Prostate gland (tissue), 2 donors: ENCODE data around the gene OR5B21. TPM values are rescaled to one million over a fixed set of nuclear protein-coding genes. Genes with fewer than 3 reads are reported as not detected.

ENCODE experiments used
- DNase-seq: peaks from one replicate; pipeline ENCODE4 v3.0.0-alpha.2; 2019; ENCODE audit warnings: low spot score
- H3K27ac ChIP-seq, 2 donors: fragments of 200-600 bp; sonication (generic); 2 replicates each; pipeline ENCODE4 v1.5.1; 2017 to 2019
- H3K27me3 ChIP-seq: fragments of 200-600 bp; sonication (generic); replicated peaks from 2 replicates; pipeline ENCODE4 v1.5.1; 2019; ENCODE audit not compliant: insufficient read depth
- H3K36me3 ChIP-seq, 2 donors: fragments of 200-600 bp; sonication (generic); 1 replicate in 1 of 2; 2 replicates in 1 of 2; pipeline versions ENCODE4 v1.5.1 to v1.8.1; 2017 to 2019
- H3K4me1 ChIP-seq: fragments of 200-600 bp; sonication (generic); replicated peaks from 2 replicates; pipeline ENCODE4 v1.5.1; 2019
- H3K4me3 ChIP-seq, 2 donors: fragments of 200-600 bp; sonication (generic); 2 replicates each; pipeline ENCODE4 v1.5.1; 2017 to 2019
- H3K9me3 ChIP-seq: fragments of 200-600 bp; sonication (generic); 2 replicates; pipeline ENCODE4 v1.5.1; 2017
- POLR2A ChIP-seq: fragments of 450-650 bp; IDR thresholded peaks from one replicate; pipeline ENCODE4 v1.6.1; 2016; ENCODE audit warnings: antibody characterized with exemption, mild to moderate bottlenecking
- POLR2AphosphoS5 ChIP-seq: sonication (generic); formaldehyde crosslinking; IDR thresholded peaks from one replicate; pipeline ENCODE4 v1.6.1; 2017; ENCODE audit warnings: antibody characterized with exemption
- WGBS: methylation state at CpG from one replicate; pipeline ENCODE4 v1.1.5; 2018; 5-methylcytosine and 5-hydroxymethylcytosine counted together
- intact Hi-C: fragments of 100-400 bp; cut with DNase I; formaldehyde crosslinking; loops from one replicate; pipeline ENCODE4 v1.14.2; 2022
- total RNA-seq, 2 donors: library from RNA; depleted of rRNA; stranded (reverse); fragments of >200 nt; gene quantifications; one replicate each; pipeline ENCODE4 v1.1.0, GENCODE V29; 2016
- TF ChIP-seq, protein P1 (sequence below), 4 experiments: fragments of 200-600 bp in 2 of 4; fragments of 450-650 bp in 2 of 4; sonication (generic) in 2 of 4; IDR thresholded peaks; 1 replicate in 3 of 4; 2 replicates in 1 of 4; pipeline ENCODE4 v1.5.1; 2016 to 2019; ENCODE audit warnings: antibody characterized with exemption in 4 of 4, mild to moderate bottlenecking in 2 of 4, moderate library complexity in 2 of 4

The OR5B21 gene
- not detected for total RNA-seq

DNA sequence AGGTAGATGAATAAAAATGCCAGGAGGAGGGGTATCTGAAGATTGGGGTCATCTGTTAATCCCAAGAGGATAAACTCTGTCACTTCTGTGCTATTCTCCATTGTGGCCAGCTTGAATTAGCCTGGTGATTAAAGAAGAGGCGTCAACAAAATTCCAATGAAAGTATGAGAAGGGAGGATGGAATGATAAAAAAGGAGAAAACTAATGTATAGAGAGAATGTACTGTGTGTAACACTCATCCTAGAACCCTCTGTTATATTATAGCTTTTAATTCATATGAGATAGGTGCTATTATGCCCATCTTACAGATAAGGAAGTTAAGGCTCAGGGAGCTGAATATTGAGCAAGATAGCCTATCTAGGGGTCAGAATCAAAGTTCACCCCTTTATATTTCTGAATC is at the start of gene OR5B21:
Gene OR5B21, minus strand, starts transcription at position 101 of the 400 bp plus-strand sequence. Its CDS starts 0 bp downstream, at position 101.
- Histone ChIP-seq H3K4me1 (no peaks in the 10 kb centered on the region), H3K27me3 (no peaks in the 10 kb centered on the region), H3K9me3 (no peaks in the 10 kb centered on the region), H3K27ac (no peak within 1 kb of the TSS), H3K36me3 (no peaks in the 10 kb centered on the region), H3K4me3 (no peak within 1 kb of the TSS)
- intact Hi-C loops, result no loop called here
- DNase-seq, result no peak
- TF ChIP-seq POLR2A, result no peak
- no peak for TF ChIP-seq POLR2AphosphoS5
- TF ChIP-seq, protein P1, sequence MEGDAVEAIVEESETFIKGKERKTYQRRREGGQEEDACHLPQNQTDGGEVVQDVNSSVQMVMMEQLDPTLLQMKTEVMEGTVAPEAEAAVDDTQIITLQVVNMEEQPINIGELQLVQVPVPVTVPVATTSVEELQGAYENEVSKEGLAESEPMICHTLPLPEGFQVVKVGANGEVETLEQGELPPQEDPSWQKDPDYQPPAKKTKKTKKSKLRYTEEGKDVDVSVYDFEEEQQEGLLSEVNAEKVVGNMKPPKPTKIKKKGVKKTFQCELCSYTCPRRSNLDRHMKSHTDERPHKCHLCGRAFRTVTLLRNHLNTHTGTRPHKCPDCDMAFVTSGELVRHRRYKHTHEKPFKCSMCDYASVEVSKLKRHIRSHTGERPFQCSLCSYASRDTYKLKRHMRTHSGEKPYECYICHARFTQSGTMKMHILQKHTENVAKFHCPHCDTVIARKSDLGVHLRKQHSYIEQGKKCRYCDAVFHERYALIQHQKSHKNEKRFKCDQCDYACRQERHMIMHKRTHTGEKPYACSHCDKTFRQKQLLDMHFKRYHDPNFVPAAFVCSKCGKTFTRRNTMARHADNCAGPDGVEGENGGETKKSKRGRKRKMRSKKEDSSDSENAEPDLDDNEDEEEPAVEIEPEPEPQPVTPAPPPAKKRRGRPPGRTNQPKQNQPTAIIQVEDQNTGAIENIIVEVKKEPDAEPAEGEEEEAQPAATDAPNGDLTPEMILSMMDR (IDR thresholded peaks at IDR 0.05), result no peak
- WGBS, result 91% methylated on average over 1 of the region's 1 CpG

DNA sequence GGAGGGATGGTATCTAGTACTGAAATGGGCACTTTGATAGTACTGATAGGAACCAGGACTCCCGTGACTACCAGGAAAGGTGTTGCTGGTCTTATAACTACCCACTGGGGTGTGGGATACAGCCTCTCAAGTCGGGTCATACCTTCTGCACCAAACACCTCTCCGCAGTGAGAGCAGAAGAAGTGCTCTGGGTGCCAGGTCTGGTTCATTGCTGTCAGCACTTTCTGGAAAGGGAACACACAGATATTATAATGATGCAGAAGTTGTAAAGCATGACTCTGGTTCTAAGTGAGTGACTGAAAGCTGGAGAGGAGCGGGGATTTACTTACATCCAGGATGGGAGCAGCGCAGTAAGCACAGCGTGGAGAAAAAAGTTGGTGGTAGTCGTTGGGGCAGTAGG is 41.7 kb upstream of the OR5B21 start:
- Histone ChIP-seq H3K36me3 (peaks cover 5 to 15% of the 10 kb centered on the region in 2 donors), H3K27me3 (no peaks in the 10 kb centered on the region), H3K4me3 (no peak overlapping the region), H3K9me3 (no peaks in the 10 kb centered on the region), H3K4me1 (no peaks in the 10 kb centered on the region), H3K27ac (no peak overlapping the region)
- intact Hi-C loops, result no loop called here
- DNase-seq, result no peak
- WGBS, result 94% methylated on average over 7 of the region's 7 CpGs
- TF ChIP-seq POLR2A, result no peak
- no peak for TF ChIP-seq POLR2AphosphoS5
- TF ChIP-seq, protein P1 (IDR thresholded peaks at IDR 0.05), result no peak

DNA sequence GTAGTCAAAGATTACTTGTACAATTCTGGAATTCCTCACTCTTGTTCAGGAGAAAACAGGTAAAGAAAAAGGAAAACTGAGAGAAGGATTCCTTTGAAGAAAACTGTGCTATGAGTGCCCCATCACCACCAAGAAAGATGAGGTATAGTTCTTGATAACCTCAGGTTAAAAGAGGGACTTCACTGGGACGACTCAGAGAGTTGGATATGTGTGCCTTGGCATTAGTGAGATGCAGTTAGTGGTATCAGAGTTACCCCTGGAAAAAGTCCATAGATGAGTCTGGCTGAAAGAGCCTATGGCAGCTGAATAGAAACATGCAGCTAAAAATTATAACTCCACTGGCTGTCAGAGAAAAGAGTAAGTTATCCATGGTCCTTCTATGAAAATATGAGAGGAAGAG is 38.9 kb upstream of the OR5B21 start:
- no peaks in the 10 kb centered on the region for H3K27me3 ChIP-seq
- no peak overlapping the region for H3K27ac ChIP-seq
- H3K36me3 ChIP-seq, result peaks cover 5 to 8% of the 10 kb centered on the region in 2 donors
- H3K9me3 ChIP-seq, result no peaks in the 10 kb centered on the region
- intact Hi-C loops, result no loop called here
- DNase-seq, result no peak
- TF ChIP-seq POLR2A, result no peak
- WGBS, result 100% methylated on average over 1 of the region's 1 CpG
- no peaks in the 10 kb centered on the region for H3K4me1 ChIP-seq
- no peak overlapping the region for H3K4me3 ChIP-seq

DNA sequence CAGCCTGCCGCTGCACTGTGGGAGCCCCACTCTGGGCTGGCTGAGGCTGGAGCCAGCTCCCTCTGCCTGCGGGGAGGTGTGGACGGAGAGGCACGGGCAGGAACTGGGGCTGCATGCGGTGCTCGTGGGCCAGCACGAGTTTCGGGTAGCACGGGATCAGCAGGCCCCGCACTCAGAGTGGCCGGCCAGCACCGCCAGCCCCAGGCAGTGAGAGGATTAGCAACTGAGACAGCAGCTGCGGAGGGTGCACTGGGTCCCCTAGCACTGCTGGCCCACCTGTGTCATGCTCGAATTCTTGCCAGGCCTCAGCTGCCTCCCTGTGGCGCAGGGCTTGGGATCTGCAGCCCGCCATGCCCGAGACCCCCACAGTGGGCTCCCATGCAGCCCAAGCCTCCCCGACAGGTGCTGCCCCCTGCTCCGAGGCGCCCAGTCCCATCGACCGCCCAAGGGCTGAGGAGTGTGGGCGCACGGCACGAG is 24.0 kb upstream of the OR5B21 start:
- no peaks in the 10 kb centered on the region for H3K4me1 ChIP-seq

DNA sequence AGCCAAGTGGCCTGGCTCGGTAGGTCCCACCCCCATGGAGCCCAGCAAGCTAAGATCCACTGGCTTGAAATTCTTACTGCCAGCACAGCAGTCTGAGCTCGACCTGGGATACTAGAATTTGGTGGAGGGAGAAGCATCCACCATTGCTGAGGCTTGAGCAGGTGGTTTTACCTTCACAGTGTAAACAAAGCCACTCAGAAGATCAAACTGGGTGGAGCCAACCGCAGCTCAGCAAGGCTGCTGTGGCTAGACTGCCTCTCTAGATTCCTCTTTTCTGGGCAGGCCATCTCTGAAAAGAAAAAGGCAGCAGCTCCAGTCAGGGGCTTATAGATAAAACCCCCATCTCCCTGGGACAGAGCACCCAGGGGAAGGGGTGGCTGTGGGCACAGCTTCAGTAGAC is 22.3 kb upstream of the OR5B21 start:
- WGBS, result 82% methylated on average over 3 of the region's 3 CpGs
- H3K4me1 ChIP-seq, result no peaks in the 10 kb centered on the region
- TF ChIP-seq, protein P1 (IDR thresholded peaks at IDR 0.05), result no peak
- TF ChIP-seq POLR2AphosphoS5, result no peak
- TF ChIP-seq POLR2A, result no peak
- no peaks in the 10 kb centered on the region for H3K9me3 ChIP-seq
- H3K27ac ChIP-seq, result no peak overlapping the region
- DNase-seq, result no peak
- H3K36me3 ChIP-seq, result no peaks in the 10 kb centered on the region
- intact Hi-C loops, result no loop called here
- no peaks in the 10 kb centered on the region for H3K27me3 ChIP-seq
- H3K4me3 ChIP-seq, result no peak overlapping the region

More for the DNA sequence above, 24.0 kb upstream of the OR5B21 start:
- Histone ChIP-seq H3K9me3 (no peaks in the 10 kb centered on the region), H3K27ac (no peak overlapping the region), H3K4me3 (no peak overlapping the region), H3K36me3 (no peaks in the 10 kb centered on the region), H3K27me3 (no peaks in the 10 kb centered on the region)
- TF ChIP-seq POLR2AphosphoS5, result no peak
- TF ChIP-seq POLR2A, result no peak
- TF ChIP-seq, protein P1 (IDR thresholded peaks at IDR 0.05), result no peak
- WGBS, result 96% methylated on average over 24 of the region's 25 CpGs
- intact Hi-C loops, result no loop called here
- no peak for DNase-seq
